Non-pigmented ciliary epithelial cell (primary cell): ENCODE measurements around the gene SNRNP25.
A peak's percentile ranks its signal among the peaks of the same experiment; 100 is the strongest.

Experiments used
- DNase-seq: peaks from one replicate; pipeline ENCODE4 v3.0.0-alpha.2; 2010; ENCODE audit warnings: low read depth

The SNRNP25 gene

GRCh38 chr16:104355-104754 is 50.7 kb downstream of the SNRNP25 start:
- DNase-seq, result no peak

GRCh38 chr16:104928-105327 is 51.3 kb downstream of the SNRNP25 start:
- DNase-seq, result no peak

GRCh38 chr16:105521-105920 is 51.9 kb downstream of the SNRNP25 start:
- no peak for DNase-seq

DNA sequence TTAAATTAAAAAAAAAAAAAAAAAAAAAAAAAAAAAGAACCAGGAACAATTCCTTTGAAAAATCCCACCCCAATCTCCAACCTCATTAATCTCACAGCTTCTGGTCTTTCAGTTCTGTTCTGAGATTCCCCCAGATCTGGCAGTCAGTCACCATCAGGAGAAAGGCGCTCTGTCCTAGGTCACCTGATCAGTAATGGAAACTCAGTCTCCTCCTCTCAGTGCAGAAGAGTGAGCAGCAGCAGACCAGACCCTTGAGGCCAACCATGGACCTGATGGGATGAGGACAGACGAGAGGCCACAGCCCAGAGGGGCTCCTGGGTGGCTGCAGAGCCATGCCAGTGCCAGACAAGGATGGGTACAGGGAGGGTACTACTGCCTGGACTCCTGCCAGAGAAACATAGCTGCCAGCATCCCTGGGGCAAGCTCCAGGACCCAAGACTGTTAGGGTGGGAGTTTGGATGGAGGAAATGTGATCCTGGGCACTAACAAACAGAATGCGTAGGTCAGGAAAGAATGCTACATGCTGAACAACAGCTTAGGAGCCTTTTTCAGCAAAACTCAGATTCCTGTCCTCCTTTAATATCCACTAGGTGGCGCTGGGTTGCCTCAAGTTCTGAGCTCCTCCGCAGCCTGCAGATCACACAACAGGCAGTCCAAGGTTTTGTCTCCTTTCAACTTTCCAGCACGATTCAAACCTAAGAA is 53.1 kb downstream of the SNRNP25 start:
- DNase-seq, result peak; percentile 59
